Measurements from ENCODE around the gene MEGF10.

Gene MEGF10

DNA sequence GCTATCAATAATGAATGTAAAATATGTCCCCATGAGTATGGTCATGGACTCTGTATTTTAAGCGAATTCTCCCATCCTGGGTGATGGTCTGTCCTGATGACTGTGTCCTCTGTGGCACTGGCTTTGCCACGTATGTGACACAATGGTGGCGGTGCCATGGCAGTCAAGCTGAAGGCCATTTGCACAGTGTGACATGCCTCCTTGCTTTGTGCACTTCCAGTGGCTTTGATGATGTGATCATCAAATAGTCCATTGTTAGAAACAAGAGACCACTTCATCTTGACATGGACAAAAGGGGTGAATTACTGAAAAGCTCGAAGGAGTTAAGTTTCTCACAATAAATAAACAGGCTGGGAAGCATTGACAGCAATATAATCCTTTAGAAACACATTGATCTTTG is 195.9 kb downstream of the MEGF10 start:
- no peak overlapping the region for H3K27ac ChIP-seq (ENCODE audit: low read depth, low read length)

DNA sequence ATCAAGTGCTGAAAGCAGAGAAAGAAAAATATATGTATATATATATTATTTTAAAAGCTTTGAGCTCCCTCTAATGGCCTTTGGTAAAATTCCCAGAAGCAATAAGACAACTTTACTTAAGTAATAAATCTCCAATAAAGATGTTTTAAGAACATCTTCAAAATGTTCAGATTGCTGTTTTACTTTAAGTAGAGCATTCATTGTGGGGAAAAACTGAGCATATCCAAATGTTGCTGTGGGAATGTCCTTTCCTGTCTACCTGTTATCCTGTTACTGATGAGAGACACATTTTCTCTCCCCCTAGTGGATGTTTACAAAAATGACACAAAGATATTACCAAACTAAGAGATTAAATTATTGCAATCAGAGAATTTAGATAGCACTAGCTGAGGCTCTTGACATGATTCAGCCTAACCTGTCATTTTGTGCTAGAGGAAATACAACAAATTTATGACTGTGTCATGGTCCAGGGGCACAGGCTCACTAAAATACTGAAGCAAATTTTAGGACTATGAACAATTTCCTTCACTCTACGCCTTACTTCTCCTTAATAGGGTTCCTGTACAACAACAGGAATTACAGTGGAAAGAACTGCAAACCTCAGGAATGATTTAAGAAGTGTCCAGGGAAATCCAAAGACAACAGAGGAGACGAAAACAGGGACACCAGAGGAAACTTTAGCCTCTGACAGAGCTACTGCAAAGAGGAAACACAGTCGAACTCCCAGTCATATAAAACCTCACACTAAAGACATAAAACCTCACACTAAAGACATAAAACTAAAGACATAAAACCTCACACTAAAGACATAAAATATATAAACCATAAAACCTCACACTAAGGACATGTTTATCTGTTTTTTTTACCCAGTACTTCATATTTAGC is 202.5 kb downstream of the MEGF10 start:
- no peak overlapping the region for H3K4me3 ChIP-seq (ENCODE audit: low read depth in 1 of 5, low read length in 5 of 5)
- peaks cover 0 to 2% (median 0%) of the 10 kb centered on the region in 5 donors for H3K27me3 ChIP-seq (ENCODE audit: control insufficient read depth in 5 of 5, insufficient read depth in 4 of 5, low read length in 5 of 5)
- H3K27ac ChIP-seq (ENCODE audit: low read depth, low read length): no peak overlapping the region
- H3K9ac ChIP-seq (ENCODE audit: low read length in 5 of 5): no peak overlapping the region
- no peaks in the 10 kb centered on the region for H3K4me1 ChIP-seq (ENCODE audit: control insufficient read depth in 5 of 5, insufficient read depth in 5 of 5, low read length in 5 of 5)
- H3K36me3 ChIP-seq (ENCODE audit: control insufficient read depth in 5 of 5, insufficient read depth in 5 of 5, low read length in 5 of 5): no peaks in the 10 kb centered on the region
- no peaks in the 10 kb centered on the region for H3K9me3 ChIP-seq (ENCODE audit: control insufficient read depth in 5 of 5, low read length in 5 of 5)

More for the DNA sequence above, 195.9 kb downstream of the MEGF10 start:
- Histone ChIP-seq H3K9ac (ENCODE audit: low read length in 5 of 5) (no peak overlapping the region), H3K4me1 (ENCODE audit: control insufficient read depth in 5 of 5, insufficient read depth in 5 of 5, low read length in 5 of 5) (no peaks in the 10 kb centered on the region), H3K36me3 (ENCODE audit: control insufficient read depth in 5 of 5, insufficient read depth in 5 of 5, low read length in 5 of 5) (no peaks in the 10 kb centered on the region), H3K9me3 (ENCODE audit: control insufficient read depth in 5 of 5, low read length in 5 of 5) (no peaks in the 10 kb centered on the region), H3K4me3 (ENCODE audit: low read depth in 1 of 5, low read length in 5 of 5) (no peak overlapping the region), H3K27me3 (ENCODE audit: control insufficient read depth in 5 of 5, insufficient read depth in 4 of 5, low read length in 5 of 5) (peaks cover 0 to 2% (median 0%) of the 10 kb centered on the region in 5 donors)

DNA sequence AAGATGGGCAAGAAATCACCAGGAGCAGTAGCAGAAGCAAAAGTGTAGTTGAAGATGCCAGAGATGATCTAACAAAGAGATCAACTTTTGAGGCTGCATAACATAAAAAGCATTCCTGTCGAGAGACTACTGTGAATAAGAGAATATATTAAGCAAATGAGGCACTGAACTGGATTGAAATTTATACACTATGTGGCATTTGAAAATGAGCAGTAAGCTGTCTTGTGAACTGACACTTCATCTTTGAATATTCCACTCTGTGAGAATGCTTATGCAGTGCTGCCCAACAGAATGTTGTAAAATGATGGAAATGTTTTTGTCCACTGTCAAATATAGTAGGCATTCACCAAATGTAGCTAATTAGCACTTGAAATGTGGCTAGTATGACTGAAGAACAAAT is 208.0 kb downstream of the MEGF10 start:
- H3K9ac ChIP-seq (ENCODE audit: low read length in 5 of 5): no peak overlapping the region
- no peak overlapping the region for H3K27ac ChIP-seq (ENCODE audit: low read depth, low read length)
- H3K9me3 ChIP-seq (ENCODE audit: control insufficient read depth in 5 of 5, low read length in 5 of 5): no peaks in the 10 kb centered on the region
- no peaks in the 10 kb centered on the region for H3K27me3 ChIP-seq (ENCODE audit: control insufficient read depth in 5 of 5, insufficient read depth in 4 of 5, low read length in 5 of 5)
- no peaks in the 10 kb centered on the region for H3K4me1 ChIP-seq (ENCODE audit: control insufficient read depth in 5 of 5, insufficient read depth in 5 of 5, low read length in 5 of 5)
- H3K36me3 ChIP-seq (ENCODE audit: control insufficient read depth in 5 of 5, insufficient read depth in 5 of 5, low read length in 5 of 5): no peaks in the 10 kb centered on the region
- H3K4me3 ChIP-seq (ENCODE audit: low read depth in 1 of 5, low read length in 5 of 5): no peak overlapping the region

DNA sequence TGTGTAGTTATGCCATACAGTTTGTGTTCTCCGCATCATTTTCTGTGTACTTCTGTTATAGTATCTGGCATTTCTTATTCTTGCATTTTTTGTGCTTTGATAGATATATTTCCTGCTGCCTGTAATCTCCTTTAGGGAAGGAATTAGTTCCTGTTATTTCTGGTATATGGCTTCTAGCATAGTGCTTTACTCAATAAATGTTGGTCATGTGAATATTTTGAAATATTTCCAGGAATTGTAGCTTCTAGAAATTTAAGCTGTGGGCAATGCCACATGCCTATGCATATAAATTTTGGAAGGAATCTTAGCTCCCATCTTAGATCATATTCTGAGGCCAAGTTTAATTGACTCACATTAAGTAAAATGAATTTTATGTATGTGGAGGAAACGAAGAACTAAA is 215.3 kb downstream of the MEGF10 start:
- H3K4me3 ChIP-seq (ENCODE audit: low read depth in 1 of 5, low read length in 5 of 5): no peak overlapping the region
- no peaks in the 10 kb centered on the region for H3K9me3 ChIP-seq (ENCODE audit: control insufficient read depth in 5 of 5, low read length in 5 of 5)
- no peak overlapping the region for H3K9ac ChIP-seq (ENCODE audit: low read length in 5 of 5)
- H3K27me3 ChIP-seq (ENCODE audit: control insufficient read depth in 5 of 5, insufficient read depth in 4 of 5, low read length in 5 of 5): no peaks in the 10 kb centered on the region
- no peaks in the 10 kb centered on the region for H3K36me3 ChIP-seq (ENCODE audit: control insufficient read depth in 5 of 5, insufficient read depth in 5 of 5, low read length in 5 of 5)
- no peak overlapping the region for H3K27ac ChIP-seq (ENCODE audit: low read depth, low read length)
- H3K4me1 ChIP-seq (ENCODE audit: control insufficient read depth in 5 of 5, insufficient read depth in 5 of 5, low read length in 5 of 5): no peaks in the 10 kb centered on the region

DNA sequence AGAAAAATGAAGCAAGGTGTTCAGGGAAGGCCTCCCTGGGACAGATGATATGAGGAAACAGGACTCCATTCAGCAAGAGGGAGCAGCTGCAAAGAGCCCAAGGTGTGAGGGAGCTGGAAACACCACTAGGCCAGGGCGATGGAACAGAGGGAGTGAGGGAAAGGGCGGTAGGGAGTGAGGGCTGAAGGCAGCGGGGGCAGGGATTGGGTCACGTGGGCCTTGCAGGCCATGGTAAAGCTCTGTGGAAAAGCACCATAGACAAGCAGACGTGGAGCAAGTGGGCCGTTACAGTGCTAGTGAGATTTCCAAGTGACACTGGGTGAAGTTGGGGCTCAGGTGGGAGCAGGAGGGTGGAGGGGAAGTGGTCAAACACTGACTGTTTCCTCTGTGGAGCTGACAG is 216.0 kb downstream of the MEGF10 start:
- Histone ChIP-seq H3K27me3 (ENCODE audit: control insufficient read depth in 5 of 5, insufficient read depth in 4 of 5, low read length in 5 of 5) (no peaks in the 10 kb centered on the region), H3K27ac (ENCODE audit: low read depth, low read length) (no peak overlapping the region), H3K9ac (ENCODE audit: low read length in 5 of 5) (no peak overlapping the region), H3K36me3 (ENCODE audit: control insufficient read depth in 5 of 5, insufficient read depth in 5 of 5, low read length in 5 of 5) (no peaks in the 10 kb centered on the region), H3K9me3 (ENCODE audit: control insufficient read depth in 5 of 5, low read length in 5 of 5) (no peaks in the 10 kb centered on the region), H3K4me3 (ENCODE audit: low read depth in 1 of 5, low read length in 5 of 5) (no peak overlapping the region), H3K4me1 (ENCODE audit: control insufficient read depth in 5 of 5, insufficient read depth in 5 of 5, low read length in 5 of 5) (no peaks in the 10 kb centered on the region)

DNA sequence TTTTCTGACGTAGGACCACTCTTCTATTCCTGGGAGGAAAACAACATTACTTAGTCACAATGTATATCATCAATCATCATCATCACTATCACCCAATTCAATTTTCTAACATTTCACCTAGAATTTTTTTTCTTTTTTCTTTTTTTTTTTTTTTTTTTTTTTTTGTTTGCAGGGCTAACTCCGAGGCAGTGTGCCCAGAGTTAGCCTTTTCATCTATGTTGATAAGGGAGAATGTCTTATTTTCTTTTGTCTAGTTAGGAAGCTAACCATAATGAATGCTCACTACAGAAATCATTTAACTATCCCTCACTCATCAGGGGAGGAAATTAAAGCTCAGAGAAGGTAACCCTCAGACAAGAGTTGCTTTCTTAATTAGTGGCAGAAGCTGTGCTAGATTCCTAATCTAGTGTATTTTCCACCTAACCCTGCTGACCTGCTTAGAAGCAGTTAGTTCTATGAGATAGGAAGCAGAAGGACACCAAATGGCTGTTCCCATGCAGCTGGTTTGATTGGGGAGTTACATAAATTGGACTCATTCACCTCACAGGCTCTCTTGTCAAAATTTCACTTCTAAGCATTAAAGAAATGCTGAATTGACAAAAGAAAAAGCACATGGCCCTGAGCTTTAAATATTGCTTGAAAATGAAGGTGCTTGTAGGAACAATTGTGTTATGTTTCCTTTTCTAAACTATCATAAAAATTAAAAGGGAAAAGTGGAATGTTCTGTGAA is 218.2 kb downstream of the MEGF10 start:
- Histone ChIP-seq H3K9me3 (ENCODE audit: control insufficient read depth in 5 of 5, low read length in 5 of 5) (no peaks in the 10 kb centered on the region), H3K4me1 (ENCODE audit: control insufficient read depth in 5 of 5, insufficient read depth in 5 of 5, low read length in 5 of 5) (no peaks in the 10 kb centered on the region), H3K27ac (ENCODE audit: low read depth, low read length) (no peak overlapping the region), H3K9ac (ENCODE audit: low read length in 5 of 5) (no peak overlapping the region), H3K36me3 (ENCODE audit: control insufficient read depth in 5 of 5, insufficient read depth in 5 of 5, low read length in 5 of 5) (no peaks in the 10 kb centered on the region), H3K4me3 (ENCODE audit: low read depth in 1 of 5, low read length in 5 of 5) (no peak overlapping the region), H3K27me3 (ENCODE audit: control insufficient read depth in 5 of 5, insufficient read depth in 4 of 5, low read length in 5 of 5) (no peaks in the 10 kb centered on the region)

Data from subcutaneous abdominal adipose tissue (tissue), 5 donors.